ENCODE results near the gene PTPRN2.
A peak's percentile ranks its signal among the peaks of the same experiment; 100 is the strongest.
"Not testable (repeated sequence)": the region's sequence is repeated elsewhere in the genome, so short reads cannot be mapped to it uniquely, and the experiment has no call there.

PTPRN2 gene

GRCh38 chr7:157952841-157953645 lies 634.6 kb downstream of the PTPRN2 start:
- no peak for DNase-seq

- no peak for DNase-seq
Measured at GRCh38 chr7:157952050-157952667, 635.5 kb downstream of the PTPRN2 start.

GRCh38 chr7:157951300-157952049 lies 636.1 kb downstream of the PTPRN2 start:
- no peak for DNase-seq

GRCh38 chr7:157949711-157950110 lies 637.9 kb downstream of the PTPRN2 start:
- DNase-seq, result no peak

- DNase-seq, result no peak
Measured at GRCh38 chr7:157947504-157947903, 640.1 kb downstream of the PTPRN2 start.

GRCh38 chr7:157946398-157947060 lies 641.1 kb downstream of the PTPRN2 start:
- DNase-seq, result no peak

- no peak for DNase-seq
Measured at GRCh38 chr7:157945401-157945800, 642.2 kb downstream of the PTPRN2 start.

- DNase-seq, result no peak
Measured at GRCh38 chr7:157944734-157945291, 642.8 kb downstream of the PTPRN2 start.

GRCh38 chr7:157944051-157944450 lies 643.6 kb downstream of the PTPRN2 start:
- no peak for DNase-seq

GRCh38 chr7:157943561-157943960 lies 644.1 kb downstream of the PTPRN2 start:
- DNase-seq, result no peak

GRCh38 chr7:157941210-157941609 lies 646.4 kb downstream of the PTPRN2 start:
- no peak for DNase-seq

GRCh38 chr7:157940497-157940896 lies 647.1 kb downstream of the PTPRN2 start:
- no peak for DNase-seq

- DNase-seq, result no peak
Measured at GRCh38 chr7:157938211-157938610, 649.4 kb downstream of the PTPRN2 start.

GRCh38 chr7:157937406-157937805 lies 650.2 kb downstream of the PTPRN2 start:
- no peak for DNase-seq

- DNase-seq, result no peak
Measured at GRCh38 chr7:157936976-157937375, 650.6 kb downstream of the PTPRN2 start.

GRCh38 chr7:157935721-157936120 lies 651.9 kb downstream of the PTPRN2 start:
- not testable (repeated sequence) for DNase-seq

- DNase-seq, result not testable (repeated sequence)
Measured at GRCh38 chr7:157933219-157934155, 654.1 kb downstream of the PTPRN2 start.

- no peak for DNase-seq
Measured at GRCh38 chr7:157932498-157933218, 655.0 kb downstream of the PTPRN2 start.

GRCh38 chr7:157930926-157931466 lies 656.6 kb downstream of the PTPRN2 start:
- DNase-seq, result no peak

GRCh38 chr7:157930441-157930840 lies 657.2 kb downstream of the PTPRN2 start:
- DNase-seq, result peak; percentile 4

- no peak for DNase-seq
Measured at GRCh38 chr7:157929671-157930070, 658.0 kb downstream of the PTPRN2 start.
